GM21390 (cell line): Measurements from ENCODE around the gene MMEL1.
"Not testable (repeated sequence)": the region's sequence is repeated elsewhere in the genome, so short reads cannot be mapped to it uniquely, and the experiment has no call there.

Source experiments
- ATAC-seq: cut with Tn5 transposase; IDR thresholded peaks from one replicate; pipeline ENCODE4 v1.9.1; 2021; ENCODE audit not compliant: unreplicated experiment

The MMEL1 gene

GRCh38 chr1:2628933-2629626 is 3.7 kb downstream of the MMEL1 start:
- ATAC-seq: no peak

GRCh38 chr1:2628191-2628932 is 4.5 kb downstream of the MMEL1 start:
- ATAC-seq: no peak

- ATAC-seq: no peak
Observed at GRCh38 chr1:2627746-2628145, 5.1 kb downstream of the MMEL1 start.

- not testable (repeated sequence) for ATAC-seq
Observed at GRCh38 chr1:2625748-2626147, 7.1 kb downstream of the MMEL1 start.

GRCh38 chr1:2625311-2625710 is 7.5 kb downstream of the MMEL1 start:
- no peak for ATAC-seq

GRCh38 chr1:2624735-2625300 is 8.0 kb downstream of the MMEL1 start:
- ATAC-seq: no peak

- no peak for ATAC-seq
Observed at GRCh38 chr1:2623571-2624337, 9.1 kb downstream of the MMEL1 start.

GRCh38 chr1:2617971-2618470 is 14.8 kb downstream of the MMEL1 start:
- no peak for ATAC-seq

DNA sequence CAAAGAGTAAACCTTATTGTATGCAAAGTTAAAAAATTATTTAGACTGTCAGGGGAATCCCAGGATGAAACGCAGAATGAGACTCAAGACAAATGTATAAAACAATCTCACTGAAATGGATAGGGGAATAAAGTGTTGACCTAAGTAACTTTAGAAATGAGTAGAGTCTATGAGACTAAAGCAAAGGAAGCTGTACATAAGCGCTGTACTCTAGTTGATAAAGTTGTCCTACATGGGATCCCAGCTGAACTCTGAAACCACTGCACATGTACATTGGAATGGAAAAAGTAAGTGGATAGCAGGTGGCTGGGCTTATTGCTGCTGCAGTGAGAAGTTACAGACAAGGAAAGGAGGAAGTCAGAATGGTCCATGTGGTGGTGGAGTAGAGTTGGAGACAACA is 18.7 kb downstream of the MMEL1 start:
- no peak for ATAC-seq

DNA sequence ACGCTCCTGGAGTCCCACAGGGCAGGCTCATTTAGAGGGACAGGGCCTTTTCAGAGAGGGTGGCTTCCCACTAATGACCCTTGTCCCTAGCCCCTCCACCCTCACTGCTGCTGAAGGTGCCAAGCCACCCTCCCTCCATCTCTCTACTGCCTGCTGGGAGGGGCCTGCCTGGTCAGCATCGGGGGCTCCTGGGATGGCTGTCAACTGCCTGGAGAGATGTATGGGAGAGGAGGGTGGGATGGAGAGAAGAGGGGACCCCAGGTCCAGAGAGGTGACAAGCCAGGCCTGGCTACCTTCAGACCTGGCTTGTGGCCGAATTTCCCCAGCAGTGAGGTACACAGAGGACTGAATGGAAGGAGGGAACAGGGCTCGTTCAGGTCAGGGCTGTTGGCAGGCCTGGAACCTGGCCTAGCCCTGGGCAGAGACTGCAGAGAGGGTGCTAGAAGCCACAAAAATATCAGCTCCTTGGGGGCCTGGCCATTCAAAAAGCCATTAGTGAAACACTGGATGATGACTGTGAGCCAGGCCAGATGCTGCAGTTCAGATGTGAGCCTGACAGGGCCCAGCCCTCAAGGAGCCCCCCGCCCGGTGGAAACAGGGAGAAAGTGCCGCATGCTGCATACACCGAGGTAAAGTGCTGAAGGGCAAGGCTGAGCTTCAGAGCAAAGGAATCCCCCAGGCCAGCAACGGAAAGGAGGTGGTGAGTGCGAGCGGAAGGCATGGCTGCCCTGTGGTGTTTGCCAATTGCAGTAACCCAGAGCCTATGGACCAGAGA is 20.0 kb downstream of the MMEL1 start:
- ATAC-seq: no peak

- ATAC-seq: no peak
Observed at GRCh38 chr1:2611621-2612437, 21.0 kb downstream of the MMEL1 start.

- no peak for ATAC-seq
Observed at GRCh38 chr1:2611031-2611501, 21.8 kb downstream of the MMEL1 start.

- no peak for ATAC-seq
Observed at GRCh38 chr1:2610036-2610959, 22.5 kb downstream of the MMEL1 start.

DNA sequence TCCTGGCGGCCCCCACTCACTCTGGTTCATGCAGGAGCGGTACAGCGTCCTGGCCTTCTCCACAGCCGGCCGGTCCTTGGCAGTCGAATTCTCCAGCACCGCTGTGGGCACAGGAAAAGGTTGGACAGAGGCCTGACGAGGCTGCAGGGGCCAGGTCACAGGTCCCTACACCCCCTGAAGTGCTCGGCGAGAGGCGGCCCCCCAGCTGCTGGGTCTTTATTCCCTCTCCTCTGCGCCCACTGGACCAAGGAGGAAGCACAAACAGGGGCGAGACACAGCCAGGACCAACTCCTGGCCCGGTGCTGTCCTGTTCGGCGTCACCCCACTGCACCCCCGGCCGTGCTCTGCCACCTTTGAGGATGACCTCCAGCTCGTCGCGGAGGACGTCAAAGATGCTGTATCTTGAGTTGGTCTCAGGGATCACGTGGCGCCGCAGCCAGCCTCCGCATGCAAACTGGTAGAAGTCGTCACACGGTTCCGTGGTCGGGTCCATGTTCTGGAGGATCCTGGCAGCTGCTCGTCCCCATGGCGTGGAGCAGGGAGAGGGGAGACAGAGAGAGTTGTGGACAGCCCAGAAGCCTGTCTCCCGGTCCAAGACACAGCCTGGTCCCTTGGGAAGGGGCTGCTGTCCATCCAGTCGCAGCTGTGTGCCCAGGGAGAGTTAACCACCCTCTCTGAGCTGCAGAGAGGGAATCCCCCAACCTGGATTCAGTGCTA is 23.3 kb downstream of the MMEL1 start:
- no peak for ATAC-seq

GRCh38 chr1:2607641-2608091 is 25.1 kb downstream of the MMEL1 start:
- ATAC-seq: no peak

DNA sequence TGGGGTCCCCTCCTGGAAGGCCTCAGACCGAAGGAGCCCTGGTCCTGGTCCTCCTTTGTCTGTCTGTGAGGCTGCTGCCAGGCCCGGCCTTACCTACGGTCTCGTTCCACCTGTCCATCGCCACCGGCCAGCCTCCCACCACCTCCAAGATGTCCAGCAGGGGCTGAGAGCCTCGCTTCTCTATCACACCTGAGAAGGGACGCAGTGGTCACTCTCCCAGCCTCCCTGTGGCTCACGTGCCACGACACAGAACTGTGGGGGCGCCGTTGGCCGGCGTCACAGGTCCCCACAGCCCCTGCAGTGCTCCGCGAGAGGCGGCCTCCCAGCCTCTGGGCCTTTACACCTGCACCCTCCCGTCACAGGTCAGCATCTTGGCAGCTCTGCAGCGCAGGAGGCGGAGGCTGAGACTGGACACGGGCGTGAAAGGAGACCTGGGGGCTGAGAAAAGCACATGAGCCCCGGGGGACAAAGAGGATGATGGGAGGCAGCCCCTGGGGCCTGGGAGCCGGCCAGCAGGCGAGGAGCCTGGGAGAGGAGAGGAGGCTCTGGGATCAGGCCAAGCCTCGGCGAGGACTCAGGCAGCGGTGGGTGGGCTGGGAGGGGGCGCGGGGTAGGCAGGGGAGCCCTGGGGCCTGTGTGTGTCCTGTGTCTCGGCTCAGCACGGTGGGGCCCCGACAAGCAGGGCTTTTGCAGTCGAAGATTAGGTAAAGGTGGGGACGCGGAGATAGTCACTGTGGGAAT is 25.8 kb downstream of the MMEL1 start:
- ATAC-seq: no peak

DNA sequence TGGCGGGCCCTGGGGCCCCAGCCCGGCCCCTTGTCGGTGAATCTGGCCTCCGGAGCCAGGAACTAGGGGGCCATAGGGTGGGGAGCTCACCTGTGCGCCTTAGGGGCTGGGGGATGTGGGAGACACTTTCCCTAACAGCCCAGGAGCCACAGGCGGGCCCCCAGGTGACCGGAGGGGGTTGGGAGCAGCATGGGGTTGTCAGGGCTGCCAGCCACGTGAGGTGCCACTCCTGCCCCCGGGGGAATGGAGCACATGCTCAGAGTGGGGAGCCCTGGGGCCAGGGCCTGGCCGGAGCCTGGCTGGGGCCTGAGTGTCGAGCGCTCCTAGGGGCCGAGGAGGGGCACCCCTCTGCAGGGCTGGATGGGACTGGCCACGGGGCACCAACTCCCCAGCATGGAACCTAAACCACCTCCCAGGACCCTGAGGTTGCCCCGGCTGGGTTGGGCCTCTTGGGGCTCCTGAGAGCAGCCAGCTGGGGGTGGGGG is 26.4 kb downstream of the MMEL1 start:
- ATAC-seq: no peak
